IPS-18c (cell line): ENCODE measurements around the gene TGM5.
"Not testable (repeated sequence)": the region's sequence is repeated elsewhere in the genome, so short reads cannot be mapped to it uniquely, and the experiment has no call there.

ENCODE experiments used
- H3K4me3 ChIP-seq: 2 replicates; pipeline ENCODE4 v1.7.0; 2013; ENCODE audit warnings: low read depth, mild to moderate bottlenecking, low read length, moderate library complexity; ENCODE audit not compliant: insufficient read depth
- H3K9me3 ChIP-seq: one replicate; pipeline ENCODE4 v1.6.1; 2013; ENCODE audit warnings: mild to moderate bottlenecking, low read length, moderate library complexity; ENCODE audit not compliant: control insufficient read depth, insufficient read depth

Gene TGM5

GRCh38 chr15:43230640-43231115 is 36.0 kb downstream of the TGM5 start:
- H3K9me3 ChIP-seq, result peaks cover 2% of the 10 kb centered on the region

GRCh38 chr15:43229977-43230376 is 36.8 kb downstream of the TGM5 start:
- Histone ChIP-seq H3K4me3 (no peak overlapping the region), H3K9me3 (peaks cover 2% of the 10 kb centered on the region)

More at GRCh38 chr15:43230640-43231115, 36.0 kb downstream of the TGM5 start:
- no peak overlapping the region for H3K4me3 ChIP-seq

- Histone ChIP-seq H3K4me3 (no peak overlapping the region), H3K9me3 (peaks cover 2% of the 10 kb centered on the region)
Measured at GRCh38 chr15:43226436-43227305, 40.1 kb downstream of the TGM5 start.

GRCh38 chr15:43225950-43226255 is 40.8 kb downstream of the TGM5 start:
- H3K9me3 ChIP-seq, result not testable (repeated sequence)

GRCh38 chr15:43225201-43225949 is 41.4 kb downstream of the TGM5 start:
- Histone ChIP-seq H3K9me3 (peaks cover 2% of the 10 kb centered on the region), H3K4me3 (no peak overlapping the region)

More at GRCh38 chr15:43225950-43226255, 40.8 kb downstream of the TGM5 start:
- H3K4me3 ChIP-seq, result not testable (repeated sequence)

- no peaks in the 10 kb centered on the region for H3K9me3 ChIP-seq
Measured at GRCh38 chr15:43221422-43221821, 45.3 kb downstream of the TGM5 start.

GRCh38 chr15:43220991-43221403 is 45.7 kb downstream of the TGM5 start, which contains the start of gene EPB42:
TSS of gene EPB42 (minus strand) at chr15:43221018. CDS start at chr15:43220825, 193 bp downstream.
- H3K9me3 ChIP-seq, result no peaks in the 10 kb centered on the region
- no peak within 1 kb of the TSS for H3K4me3 ChIP-seq

More at GRCh38 chr15:43221422-43221821, 45.3 kb downstream of the TGM5 start:
- no peak overlapping the region for H3K4me3 ChIP-seq

- Histone ChIP-seq H3K4me3 (no peak overlapping the region), H3K9me3 (no peaks in the 10 kb centered on the region)
Measured at GRCh38 chr15:43219929-43220928, 46.5 kb downstream of the TGM5 start.

- Histone ChIP-seq H3K9me3 (no peaks in the 10 kb centered on the region), H3K4me3 (no peak overlapping the region)
Measured at GRCh38 chr15:43218908-43219706, 47.6 kb downstream of the TGM5 start.

GRCh38 chr15:43215961-43216360 is 50.8 kb downstream of the TGM5 start:
- Histone ChIP-seq H3K4me3 (no peak overlapping the region), H3K9me3 (peaks cover 2% of the 10 kb centered on the region)

- Histone ChIP-seq H3K9me3 (peaks cover 2% of the 10 kb centered on the region), H3K4me3 (no peak overlapping the region)
Measured at GRCh38 chr15:43214592-43215295, 52.0 kb downstream of the TGM5 start.

- no peak overlapping the region for H3K4me3 ChIP-seq
- H3K9me3 ChIP-seq, result peaks cover 2% of the 10 kb centered on the region
Measured at GRCh38 chr15:43214169-43214568, 52.6 kb downstream of the TGM5 start.

- peaks cover 2% of the 10 kb centered on the region for H3K9me3 ChIP-seq
- no peak overlapping the region for H3K4me3 ChIP-seq
Measured at GRCh38 chr15:43213466-43213865, 53.3 kb downstream of the TGM5 start.

- peaks cover 2% of the 10 kb centered on the region for H3K9me3 ChIP-seq
- no peak overlapping the region for H3K4me3 ChIP-seq
Measured at GRCh38 chr15:43212951-43213350, 53.8 kb downstream of the TGM5 start.

- Histone ChIP-seq H3K4me3 (no peak overlapping the region), H3K9me3 (peaks cover 2% of the 10 kb centered on the region)
Measured at GRCh38 chr15:43212299-43212698, 54.4 kb downstream of the TGM5 start.
